NCI-H2081 treated with DMSO at 0.1 percent for 48 hours (cell line): ENCODE data around the gene HOXA6.

Experiments
- DNase-seq: peaks from one replicate; lab custom pipeline; 2025; lab: John Stamatoyannopoulos, UW

HOXA6 gene

DNA sequence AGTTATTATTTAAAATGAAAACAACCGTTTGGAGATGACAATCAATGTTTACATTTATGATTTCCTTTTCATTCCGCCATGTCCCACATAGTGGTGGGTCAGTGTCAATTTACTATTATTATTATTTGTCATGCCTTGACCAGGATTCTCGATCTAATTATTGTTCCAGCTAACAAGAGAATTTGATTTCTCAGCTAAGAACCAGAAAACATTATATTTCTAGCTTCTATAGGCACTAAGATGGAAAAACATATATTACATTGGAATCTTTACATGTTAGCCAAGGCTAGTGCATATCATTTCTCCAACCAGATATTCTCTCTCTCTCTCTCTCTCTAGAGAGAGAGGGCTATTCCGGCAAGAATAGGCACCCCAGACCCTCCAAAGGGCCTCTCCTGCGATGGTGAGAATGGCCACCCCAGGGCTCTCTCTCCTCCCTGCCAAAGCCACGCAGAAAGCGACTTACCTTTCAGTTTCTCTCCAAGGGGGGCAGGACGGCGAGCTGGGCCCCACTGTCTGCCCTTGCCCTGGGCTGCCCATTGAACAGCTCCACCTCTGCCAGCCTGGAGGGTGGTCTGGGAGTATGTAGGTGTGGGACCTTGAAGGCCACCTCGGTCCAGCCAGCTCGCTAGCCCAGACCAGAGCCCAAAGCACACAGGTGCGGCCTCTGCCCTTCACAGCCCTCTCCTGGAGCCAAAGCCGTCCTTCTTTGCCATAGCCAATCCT, 2.4 kb upstream of the HOXA6 start:
- DNase-seq = no peak

DNA sequence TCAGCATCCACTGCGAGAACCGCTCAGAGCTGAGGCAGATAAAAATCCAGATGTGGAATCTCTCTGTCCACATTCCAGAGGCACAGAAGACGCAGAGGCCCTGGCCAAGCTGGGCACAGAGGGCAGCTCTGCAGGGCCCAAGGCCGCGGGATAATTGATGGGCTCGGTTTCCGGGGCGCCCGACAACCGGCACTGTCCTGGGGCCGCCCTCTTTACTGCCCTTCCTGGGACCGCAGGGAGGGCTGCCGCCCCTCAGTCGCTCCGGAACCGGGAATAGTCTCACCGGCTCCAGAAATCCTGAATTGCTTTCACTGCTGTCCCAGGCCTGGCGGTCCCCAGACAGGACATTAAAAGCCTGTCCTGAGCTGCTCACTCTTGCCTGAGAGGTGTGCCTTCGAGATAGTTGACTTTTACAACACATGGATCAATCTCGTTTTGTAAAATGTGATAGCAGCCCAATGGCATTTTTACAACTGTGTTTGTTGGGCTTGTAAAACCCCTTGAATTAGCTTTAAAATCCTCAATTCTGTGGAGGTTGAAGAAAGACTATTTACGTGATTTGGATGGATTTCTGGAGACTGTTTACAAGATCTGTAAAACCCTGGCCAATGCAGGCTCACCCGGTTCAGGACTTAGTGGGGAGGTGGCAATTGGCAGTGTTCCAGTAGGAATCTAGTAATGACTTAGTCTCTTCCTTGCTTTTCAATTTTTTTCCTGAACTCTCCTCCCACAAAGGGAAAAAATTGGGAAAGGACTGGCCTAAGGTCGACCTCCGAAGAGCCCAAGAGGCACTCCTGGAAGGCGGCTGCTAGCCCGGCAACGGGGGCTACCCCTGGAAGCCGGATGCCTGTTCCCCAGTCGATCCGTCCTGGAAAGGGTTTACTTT, 1.4 kb upstream of the HOXA6 start:
- no peak for DNase-seq

DNA sequence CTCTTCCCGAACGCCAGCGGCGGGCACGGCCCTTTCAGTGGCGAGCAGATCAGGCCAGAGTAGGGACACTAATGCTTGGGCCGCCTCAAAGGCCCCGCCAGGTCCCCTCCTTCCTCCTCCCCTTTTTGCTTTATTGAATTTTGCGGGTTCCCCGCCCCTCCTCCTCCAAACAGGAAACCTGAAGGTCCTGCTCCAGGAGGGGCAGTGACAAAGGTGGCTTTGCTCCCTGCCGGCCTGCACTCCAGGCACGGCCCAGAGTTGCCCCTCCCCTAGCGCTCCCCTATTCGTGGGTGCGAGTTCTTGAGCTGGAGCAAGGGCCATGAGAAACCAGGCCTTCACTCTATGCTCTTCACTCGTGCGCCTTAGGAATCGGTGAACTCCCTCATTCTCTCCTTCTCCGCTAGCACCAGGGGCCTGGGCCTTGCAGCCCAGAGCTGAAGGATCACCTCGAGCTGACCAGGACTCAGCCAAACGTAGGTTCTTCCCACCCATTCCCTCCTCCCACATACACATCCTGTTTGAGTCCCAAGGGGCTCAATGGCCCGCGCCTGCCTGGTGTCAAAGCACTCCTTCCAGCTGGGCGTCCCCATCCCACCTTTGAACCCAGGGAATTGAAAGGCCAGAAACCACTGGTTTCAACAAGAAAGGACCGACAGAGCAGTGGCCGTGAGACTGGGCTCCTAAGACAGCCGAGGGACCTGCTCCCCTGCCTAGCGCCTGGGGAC, 619 bp upstream of the HOXA6 start:
- DNase-seq = no peak

DNA sequence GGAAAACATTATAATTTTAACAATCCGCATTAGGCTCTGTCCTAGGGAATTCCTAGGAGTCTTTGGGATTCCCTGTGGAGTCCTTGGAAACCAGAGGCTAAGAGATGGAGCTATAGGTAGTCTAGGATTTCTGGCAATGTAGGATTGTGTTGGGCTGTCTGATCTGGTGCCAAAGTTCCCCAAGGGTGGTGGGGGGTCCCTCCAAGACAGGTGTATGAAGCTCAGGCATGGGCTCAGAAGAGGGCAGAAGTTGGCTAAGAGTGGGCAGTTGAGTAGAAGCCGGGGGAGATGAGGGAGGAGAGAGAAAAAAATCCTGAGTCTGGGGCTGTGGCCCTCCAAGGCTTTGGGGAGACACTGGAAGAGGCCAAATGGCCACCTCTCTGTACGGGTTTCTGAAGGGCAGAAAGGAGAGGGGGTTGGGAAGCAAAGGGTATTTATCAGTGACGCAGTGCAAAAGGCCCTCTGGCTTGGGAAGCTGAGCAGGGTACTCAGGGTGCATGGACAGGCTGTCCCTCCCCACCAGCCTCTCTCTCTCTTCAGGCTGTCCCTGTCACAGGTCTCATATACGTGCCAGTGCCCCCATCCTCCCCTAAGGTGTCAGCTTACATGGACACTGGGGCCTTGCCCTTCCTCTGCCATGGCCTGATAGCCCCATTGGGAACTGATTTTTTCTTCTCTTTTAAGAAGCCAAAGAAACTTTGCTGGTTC, 929 bp downstream of the HOXA6 start:
- no peak for DNase-seq

DNA sequence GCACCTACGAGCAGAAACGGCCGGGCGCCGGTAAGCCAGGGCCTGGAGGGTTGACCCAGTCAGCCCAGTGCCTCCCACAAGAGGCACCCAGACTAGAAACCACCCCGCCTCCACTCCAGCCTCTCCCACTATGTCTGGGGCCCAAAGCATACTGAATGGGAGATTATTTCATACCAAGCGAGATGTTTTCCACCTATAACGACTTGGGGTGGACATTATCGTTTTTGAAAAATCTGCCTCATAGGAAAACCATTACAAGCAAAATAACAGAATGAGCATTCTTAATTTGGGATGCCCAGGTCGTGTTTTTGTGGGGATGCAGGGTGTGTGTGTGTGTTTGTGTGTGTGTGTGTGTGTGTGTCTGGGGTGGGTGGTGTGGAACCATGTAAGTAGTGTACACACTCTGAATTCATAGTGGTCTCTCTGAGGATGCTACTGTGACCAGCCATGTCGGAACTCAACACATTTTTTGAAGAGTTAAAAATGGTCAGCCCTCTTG, 1.6 kb downstream of the HOXA6 start:
- no peak for DNase-seq

DNA sequence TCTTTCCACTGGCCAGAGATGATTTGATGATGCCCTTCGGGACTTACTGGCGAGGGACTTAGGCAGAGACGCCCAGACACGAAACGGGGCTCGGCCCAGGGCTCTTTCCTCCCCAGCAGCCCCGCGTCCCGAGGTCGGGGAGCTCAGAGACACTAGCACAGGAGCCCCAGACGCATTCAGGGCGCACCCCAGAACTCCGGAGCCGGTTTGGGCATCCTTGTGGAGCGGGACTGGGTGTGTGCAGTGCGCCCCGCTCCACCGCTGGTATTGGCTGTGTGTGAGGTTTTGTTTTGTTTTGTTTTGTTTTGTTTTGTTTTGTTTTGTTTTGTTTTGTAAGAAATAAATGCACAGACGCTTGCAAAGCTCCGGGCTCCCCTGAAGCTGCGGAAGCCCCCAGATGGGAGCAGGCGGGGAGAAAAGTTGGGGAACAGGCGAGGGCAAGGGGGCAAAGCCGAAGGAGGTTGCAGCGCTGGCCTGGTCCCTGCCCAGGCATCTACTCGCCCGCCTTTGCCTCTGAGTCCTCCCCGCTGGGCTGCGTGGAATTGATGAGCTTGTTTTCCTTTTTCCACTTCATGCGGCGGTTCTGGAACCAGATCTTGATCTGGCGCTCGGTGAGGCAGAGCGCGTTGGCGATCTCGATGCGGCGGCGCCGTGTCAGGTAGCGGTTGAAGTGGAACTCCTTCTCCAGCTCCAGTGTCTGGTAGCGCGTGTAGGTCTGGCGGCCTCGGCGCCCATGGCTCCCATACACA, 2.2 kb downstream of the HOXA6 start:
- no peak for DNase-seq

DNA sequence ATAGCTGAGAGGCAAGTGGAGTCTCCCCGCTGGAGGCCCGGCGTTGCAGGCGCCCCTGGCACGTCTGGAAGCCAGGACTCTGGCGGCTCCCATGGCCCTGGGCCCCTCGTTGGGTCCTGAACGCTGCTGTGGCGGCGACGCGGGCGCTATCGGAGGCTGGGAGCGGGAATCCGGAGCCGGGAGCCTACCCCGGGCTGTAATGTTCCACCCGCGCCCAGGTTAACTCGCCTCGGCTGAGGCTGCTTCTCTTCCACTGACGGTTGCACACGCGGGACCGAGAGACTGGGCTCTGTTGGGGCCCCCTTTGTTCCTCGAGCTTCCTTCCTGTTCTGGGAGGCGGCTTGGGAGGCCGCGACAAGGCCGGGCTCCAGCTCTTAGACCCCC, 2.8 kb downstream of the HOXA6 start:
- no peak for DNase-seq

DNA sequence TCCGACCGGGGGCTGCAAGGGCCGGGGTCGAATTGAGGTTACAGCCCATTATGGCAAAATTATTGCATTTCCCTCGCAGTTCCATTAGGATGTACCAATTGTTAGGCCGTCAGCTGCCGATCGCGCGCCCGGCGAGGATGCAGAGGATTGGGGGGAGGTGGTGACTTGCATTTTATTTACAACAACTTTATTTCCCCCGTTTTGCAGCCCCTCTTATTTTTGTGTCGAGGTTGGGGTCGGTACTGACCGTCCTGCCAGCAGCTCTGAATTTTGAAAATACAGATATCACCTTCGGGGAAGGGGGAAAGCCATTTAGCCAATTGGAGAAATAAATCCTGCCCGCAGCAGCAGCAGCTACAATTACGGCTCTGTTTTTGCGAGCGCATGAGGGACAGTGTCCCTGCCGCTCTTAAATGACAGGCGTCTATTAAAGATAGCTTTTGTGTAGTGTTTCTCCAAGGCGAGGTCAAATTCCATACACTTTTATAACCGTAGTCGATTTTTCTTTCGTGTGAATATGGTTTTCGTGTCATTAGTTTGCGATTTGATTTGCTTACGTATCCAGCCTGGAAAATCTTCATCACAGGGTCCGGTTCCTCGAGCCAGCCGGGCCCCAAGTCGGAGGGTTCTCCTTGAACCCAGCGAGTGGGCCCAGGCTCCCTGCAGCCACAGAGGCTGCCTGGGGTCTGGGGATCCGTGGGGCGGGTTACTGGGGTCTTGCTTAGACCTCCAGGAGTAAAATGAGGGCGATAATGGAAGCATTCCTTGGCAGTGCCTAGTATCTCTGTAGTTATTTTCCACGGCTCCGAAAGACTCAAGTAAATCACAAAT, 3.4 kb downstream of the HOXA6 start:
- no peak for DNase-seq

DNA sequence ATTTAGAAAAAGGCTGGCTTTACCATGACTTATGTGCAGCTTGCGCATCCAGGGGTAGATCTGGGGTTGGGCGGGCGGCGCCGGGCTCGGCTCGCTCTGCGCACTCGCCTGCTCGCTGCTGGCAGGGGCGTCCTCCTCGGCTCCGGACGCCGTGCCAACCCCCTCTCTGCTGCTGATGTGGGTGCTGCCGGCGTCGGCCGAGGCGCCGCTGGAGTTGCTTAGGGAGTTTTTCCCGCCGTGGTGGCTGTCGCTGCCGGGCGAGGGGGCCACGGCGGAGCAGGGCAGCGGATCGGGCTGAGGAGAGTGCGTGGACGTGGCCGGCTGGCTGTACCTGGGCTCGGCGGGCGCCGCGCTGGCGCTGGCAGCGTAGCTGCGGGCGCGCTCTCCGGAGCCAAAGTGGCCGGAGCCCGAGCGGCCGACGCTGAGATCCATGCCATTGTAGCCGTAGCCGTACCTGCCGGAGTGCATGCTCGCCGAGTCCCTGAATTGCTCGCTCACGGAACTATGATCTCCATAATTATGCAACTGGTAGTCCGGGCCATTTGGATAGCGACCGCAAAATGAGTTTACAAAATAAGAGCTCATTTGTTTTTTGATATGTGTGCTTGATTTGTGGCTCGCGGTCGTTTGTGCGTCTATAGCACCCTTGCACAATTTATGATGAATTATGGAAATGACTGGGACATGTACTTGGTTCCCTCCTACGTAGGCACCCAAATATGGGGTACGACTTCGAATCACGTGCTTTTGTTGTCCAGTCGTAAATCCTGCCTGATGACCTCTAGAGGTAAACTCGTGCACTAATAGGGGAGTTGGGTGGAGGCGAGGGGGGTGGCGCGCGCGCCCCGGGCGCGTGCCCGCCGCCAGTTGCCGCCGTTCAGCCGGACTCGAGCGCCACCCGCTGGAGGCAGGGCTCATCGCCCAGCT, 4.3 kb downstream of the HOXA6 start, which contains the start of gene HOXA5:
Gene HOXA5, minus strand, starts transcription at position 659 of the 927 bp plus-strand sequence. Its CDS starts 74 bp downstream, at position 585.
- no peak for DNase-seq

DNA sequence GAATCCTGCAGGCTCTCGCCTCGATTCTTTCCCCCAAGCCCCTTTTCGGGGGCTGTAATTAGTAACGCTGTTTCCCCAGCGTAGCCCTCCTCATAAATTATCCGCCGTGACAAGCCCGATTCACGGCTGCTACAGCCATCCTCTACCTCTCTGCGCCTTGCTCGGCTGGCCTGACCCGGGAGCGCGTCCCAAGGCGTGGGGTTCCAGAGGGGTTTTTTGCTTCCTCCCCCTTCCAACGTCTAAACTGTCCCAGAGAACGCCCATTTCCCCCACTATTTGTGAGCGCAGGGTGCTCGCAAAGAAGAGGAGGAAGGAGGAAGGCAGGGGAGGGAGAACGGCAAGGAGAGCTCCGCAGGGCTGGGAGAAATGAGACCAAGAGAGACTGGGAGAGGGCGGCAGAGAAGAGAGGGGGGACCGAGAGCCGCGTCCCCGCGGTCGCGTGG, 5.0 kb downstream of the HOXA6 start:
- no peak for DNase-seq

DNA sequence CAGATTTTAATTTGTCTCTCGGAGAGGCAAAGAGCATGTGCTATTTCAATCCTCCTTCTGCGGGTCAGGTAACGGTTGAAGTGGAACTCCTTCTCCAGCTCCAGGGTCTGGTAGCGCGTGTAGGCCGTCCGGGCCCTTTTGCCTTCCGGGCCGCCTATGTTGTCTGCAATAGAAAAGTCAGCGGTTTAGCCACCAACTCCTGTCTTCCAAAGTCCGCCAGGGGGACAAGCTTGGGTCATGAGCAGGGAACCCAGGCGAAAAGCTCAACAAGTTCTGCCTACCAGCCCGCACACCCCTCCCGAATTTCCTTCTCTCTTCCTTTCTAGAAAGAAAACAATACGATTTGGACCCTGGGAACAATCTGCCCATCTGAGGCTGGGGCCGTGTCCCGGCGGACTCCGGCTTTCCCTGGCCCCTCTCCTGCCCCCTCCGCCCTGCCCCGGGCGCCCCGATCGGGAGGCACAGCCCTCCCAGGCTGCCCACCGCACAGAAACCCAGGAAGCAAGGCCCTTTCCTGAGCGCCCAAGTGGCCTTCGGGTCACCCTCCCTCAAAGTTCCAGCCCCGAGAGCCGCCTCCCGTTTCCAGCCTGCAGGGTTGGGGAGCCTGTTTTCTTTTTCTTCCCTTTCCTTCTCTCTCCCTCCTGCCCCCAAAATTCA, 5.5 kb downstream of the HOXA6 start:
- no peak for DNase-seq

DNA sequence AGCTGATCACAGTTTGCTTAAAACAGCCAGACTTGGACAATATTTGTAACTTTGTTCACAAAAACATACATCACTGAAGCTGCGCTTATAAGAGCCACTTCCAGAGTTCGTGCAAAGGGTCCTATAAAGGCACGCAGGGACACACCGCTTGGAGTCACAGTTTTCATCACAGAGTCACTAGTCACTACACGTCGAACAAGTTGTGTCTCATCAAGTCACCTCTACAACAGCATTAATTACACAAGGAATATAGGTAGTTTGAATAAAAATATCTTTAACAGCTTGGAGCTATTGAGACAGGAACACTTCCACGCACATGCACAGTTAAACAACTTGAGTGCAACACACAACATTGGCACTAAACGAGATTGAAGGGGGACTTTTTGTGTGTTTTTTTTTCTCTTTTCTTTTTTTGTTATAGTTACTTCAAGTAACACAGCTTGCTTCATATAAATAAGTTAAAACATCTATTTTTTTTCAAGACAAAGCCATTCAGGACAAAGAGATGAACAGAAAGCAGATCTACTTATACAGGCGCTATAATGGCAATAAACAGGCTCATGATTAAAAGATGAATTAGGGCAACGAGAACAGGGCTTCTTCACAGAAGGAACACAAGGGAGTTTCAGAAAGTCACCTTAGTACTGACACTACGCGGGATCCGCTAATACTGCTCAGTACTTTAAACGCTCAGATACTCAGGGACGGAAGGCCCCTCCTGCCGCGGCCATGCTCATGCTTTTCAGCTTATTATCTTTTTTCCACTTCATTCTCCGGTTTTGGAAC, 6.2 kb downstream of the HOXA6 start:
- DNase-seq = no peak

DNA sequence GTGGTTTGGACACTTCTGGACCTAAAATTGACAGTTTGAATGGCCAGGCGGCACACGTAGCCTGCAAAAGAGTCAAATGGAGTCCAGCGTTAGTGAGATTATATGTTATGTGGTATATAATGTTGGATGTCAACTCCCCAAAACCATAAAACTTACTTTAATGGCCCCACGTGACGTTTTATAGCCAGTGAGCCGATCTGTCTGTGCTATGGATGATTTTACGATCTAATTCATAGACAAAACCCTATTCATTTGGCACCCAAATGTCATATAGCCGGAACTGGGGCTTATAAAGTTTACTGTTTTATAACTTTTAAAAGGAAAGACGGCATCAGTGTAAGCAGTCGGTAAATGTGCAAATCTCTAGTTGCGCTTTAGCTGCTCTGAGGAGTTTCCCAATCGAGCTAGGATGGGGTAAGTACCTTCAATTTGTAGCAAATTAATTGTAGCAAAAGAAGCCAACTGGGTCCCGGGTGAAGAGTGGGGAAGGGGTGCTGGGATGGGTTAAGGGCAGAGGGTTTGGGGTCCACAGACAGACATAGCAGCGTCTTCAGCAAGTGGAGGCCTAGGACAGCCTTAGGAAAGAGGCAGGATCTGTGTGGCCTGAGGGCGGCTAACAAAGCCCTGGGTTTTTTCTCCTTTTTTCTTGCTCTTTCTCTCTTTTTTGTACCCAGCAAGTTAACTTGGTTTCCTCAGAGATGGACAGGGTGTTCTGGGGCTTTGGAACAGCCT, 7.3 kb downstream of the HOXA6 start:
- no peak for DNase-seq

DNA sequence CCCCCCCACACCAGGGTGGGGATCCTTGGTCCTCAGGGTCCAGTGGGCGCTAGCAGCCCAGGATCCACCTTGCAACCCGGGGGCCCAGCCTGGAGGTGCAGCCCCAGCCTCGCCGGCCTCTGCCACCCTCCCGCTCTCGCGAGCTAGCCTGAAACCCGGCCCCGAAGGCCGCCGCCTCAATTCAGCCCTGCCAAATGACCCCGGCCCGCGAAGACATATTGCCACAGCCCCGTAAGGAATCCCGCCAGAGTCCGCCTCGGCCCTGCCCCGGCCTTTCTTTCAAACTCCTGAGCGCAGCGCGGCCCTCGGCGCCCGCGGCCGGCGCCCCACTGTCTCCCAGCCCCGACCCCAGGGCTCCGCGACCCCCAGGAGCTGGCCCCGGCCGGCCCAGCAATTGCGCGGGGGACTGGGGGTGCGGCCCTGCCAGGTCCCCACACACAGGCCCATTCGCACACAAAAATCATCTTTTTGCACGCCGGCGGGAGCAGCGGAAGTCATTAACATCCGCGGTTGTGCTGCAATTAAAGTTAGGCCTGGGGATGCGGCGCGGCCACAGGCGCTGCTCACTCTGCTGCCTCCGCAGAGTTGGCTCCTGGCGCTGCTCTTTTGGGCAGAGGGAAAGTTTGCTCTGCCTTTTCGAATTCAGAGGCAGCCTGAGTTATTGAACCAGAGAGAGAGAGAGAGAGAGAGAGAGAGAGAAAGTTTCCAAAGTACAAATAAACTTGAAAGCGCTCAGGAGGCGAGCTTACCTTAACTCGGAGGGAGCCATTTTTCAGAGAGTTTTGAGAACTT, 8.0 kb downstream of the HOXA6 start:
- DNase-seq = no peak

DNA sequence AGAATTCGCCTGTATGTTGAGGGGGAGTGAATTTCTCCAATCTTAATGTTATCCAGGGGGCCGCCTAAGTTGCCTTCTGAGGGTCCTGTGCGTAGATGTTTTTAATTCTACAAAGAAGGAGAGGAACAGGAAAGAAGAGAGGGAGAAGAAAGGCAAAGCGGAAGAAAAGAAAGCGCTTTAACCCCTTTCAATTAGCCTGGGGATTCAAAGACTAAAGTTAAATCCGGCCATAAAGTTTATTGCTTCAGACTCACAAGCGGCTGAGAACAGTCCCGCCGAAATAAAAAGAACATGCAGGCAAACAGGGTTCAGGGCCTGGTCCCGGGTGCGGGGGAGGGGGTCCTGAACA, 8.6 kb downstream of the HOXA6 start:
- no peak for DNase-seq

DNA sequence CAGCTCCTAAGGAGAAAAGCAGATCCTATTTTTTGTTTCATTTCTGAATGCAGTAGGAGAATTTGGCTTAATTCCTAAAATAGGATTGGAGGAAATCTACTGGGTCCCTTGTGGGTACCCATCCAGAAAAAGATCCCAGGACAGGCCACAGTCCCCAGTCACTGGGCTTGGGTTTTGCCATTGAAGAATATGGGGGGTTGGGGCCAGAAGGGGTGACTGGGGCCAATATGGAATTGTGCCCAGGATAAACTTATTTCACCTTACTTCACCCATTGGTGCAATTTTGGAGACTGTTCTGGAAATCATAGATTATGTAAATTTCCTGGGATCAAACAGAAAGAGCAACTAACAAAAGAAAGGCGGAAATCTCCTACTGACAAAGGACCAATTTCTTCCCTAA, 9.1 kb downstream of the HOXA6 start:
- no peak for DNase-seq
